ENCODE results near the gene C1orf35.

- TF ChIP-seq CTCF (IDR thresholded peaks at IDR 0.05; ENCODE audit: poor library complexity) (no peak), EZH2phosphoT487 (IDR thresholded peaks at IDR 0.05; ENCODE audit: low read depth, severe bottlenecking, unreplicated experiment) (no peak)
These were observed 8.0 kb downstream of the C1orf35 start for GRCh38 chr1:228095161-228095560.

All from hepatocyte (in vitro differentiated cells).